ENCODE results near the gene PFKFB4. TPM values are rescaled to one million over a fixed set of nuclear protein-coding genes. Genes with fewer than 3 reads are reported as not detected.
A peak's percentile ranks its signal among the peaks of the same experiment; 100 is the strongest.

The PFKFB4 gene
- total RNA-seq, 1 donor from 2014 or later: 2.2 TPM

DNA sequence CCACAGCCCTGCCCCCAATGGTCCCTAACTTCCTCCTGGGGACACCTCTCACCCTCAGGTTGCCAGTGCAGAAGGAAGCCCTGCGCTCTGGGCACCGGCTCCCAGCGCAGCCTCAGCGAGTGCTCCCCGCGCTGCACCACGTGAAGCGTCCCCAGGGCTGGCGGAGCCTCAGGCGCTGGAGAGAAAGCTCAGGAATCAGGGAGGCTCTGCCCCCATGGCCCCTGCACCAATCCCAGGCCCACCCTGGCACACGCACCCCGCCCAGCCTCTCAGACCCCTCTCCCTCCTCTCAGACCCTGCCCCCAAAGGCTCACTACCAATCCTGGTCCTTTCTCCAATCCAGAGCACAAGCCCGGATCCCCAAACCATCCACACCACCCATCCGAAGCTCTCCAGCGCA is 31.6 kb upstream of the PFKFB4 start:
- ATAC-seq: no peak
- intact Hi-C loops (cut with micrococcal nuclease): no loop called here
- DNase-seq: no peak

DNA sequence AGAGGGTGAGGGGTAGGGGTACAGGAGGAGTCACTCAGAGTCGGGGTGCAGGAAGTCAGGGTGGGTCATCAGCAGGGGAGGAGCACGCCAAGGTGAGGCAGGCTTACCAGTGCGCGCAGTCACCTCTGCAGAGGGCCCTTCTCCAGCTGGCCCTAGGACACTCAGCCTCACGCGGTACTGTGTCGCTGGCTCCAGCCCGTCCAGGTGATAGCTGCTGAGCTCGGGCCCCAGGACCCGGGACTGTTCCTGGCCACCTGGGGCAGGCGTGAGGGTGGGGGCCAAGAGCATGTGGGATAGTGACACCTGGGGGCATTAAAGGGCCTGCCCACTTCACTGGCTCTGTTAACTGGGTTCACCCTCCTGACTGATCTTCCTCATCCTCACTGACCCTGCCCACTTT is 31.1 kb upstream of the PFKFB4 start:
- DNase-seq: no peak
- intact Hi-C loops (cut with micrococcal nuclease): no loop called here
- ATAC-seq: no peak

DNA sequence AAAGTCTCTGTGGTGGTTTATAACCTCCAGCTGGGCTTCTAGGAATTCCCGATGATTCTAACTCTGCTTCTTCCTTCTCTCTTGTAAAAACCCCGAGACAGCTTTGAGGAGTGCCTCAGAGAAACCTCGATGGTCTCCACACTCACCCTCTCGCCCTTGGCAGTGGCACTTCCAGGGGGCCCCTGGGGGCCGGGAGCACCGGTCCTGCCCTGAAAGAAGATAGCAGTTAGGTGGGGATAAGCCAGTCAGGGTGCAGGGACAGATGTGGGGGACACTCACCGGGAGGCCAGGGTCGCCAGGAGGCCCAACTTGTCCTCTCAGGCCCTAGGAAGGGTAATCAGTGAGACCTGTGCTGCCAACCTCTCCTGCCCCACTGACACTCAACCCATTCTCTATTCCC is 28.8 kb upstream of the PFKFB4 start:
- DNase-seq (no peak), ATAC-seq (no peak)
- intact Hi-C loops (cut with micrococcal nuclease): no loop called here

DNA sequence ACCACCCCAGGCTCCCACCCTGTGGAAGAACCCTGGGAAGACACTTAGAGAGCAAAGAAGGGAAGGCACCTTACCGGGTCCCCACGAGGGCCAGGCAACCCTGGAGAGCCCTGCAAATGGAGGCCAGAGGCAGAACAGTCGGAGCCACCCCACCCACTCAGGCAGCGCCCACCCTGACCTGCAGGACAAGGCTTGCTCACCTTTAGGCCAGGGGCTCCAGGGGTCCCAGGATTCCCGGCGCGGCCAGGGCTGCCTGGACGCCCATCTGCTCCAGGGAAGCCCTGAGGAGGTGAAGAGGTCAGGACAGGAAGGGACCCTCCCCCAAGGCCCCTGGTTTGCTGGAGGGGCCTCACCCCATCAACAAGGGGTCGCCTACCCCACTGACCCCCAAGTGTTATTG is 28.2 kb upstream of the PFKFB4 start:
- no peak for ATAC-seq
- intact Hi-C loops (cut with micrococcal nuclease): no loop called here
- DNase-seq: no peak

DNA sequence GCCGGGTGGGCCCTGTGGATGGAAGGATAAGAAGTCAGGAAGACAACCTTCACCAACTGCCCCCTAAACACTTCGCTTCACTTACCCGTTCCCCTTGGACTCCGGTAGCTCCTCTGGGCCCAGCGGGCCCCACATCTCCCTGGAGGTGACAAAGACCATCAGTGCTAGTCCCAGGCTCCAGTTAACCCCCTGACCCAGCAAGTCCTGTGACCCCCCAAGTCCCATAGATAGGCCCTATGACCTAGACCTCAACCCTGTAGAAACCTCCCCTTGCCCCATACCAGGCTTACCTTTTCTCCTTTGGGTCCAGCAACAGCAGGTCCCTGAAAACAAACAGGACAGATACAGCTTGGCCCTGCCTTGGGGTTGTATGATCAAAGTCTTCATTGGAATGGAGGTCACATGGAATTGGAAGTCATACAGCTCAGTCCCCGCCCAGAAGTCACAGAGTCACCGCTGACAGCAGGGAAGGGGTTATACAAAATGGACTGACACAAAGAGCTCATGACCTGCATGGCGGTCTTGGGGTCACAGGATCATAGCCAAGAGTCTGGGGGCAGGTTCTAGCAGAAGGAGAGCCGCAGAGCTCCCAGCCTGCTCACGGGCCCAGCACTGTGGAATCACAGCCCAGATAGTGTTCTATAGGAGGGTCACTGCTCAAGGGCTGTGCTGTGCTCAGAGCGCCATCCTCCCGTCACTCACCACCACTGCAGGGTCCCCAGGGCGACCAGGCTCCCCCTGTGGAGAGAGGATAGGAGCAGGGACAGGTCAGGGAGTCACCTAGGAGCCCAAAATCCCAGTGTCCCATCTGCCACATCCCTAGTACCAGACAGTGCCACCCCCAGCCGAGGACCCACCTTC is 25.2 kb upstream of the PFKFB4 start:
- ATAC-seq (no peak), DNase-seq (no peak)
- intact Hi-C loops (cut with micrococcal nuclease): no loop called here

DNA sequence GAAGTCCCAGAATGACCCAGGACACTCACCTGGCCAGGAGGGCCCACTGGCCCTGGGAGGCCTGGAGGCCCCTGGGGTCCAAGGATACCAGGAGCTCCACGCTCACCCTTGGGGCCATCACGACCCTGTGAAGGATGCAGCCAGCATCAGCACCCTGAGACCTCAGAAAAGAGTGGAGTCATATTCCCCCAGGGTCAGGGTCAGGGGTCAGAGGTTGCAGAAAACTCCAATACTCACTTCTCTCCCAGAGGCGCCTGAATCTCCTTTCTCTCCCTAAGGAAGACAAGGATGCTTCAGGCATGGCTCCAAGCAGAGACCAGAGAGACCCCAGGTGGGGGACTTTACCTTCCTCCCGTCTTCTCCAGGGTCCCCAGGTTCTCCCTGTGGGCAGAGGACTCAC is 20.0 kb upstream of the PFKFB4 start:
- ATAC-seq (no peak), DNase-seq (no peak)
- intact Hi-C loops (cut with micrococcal nuclease): no loop called here

DNA sequence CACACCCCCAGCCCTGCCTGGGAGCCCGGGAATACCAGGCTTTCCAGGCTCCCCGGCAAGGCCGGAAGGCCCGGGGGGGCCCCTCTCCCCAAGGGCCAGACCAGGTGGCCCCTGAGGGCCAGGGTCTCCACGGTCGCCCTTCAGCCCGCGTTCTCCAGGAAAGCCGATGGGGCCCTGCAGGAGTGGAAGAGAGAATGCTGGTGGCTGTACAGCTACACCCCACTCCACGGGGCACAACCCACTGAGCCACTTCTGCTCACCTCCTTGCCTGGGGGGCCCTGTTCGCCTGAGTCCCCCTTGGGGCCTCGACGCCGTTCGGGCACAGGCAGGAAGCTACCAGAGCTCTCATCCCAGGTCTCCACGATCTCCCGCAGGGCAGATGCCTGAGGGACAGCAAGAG is 18.8 kb upstream of the PFKFB4 start:
- intact Hi-C loops (cut with micrococcal nuclease): no loop called here
- no peak for ATAC-seq

DNA sequence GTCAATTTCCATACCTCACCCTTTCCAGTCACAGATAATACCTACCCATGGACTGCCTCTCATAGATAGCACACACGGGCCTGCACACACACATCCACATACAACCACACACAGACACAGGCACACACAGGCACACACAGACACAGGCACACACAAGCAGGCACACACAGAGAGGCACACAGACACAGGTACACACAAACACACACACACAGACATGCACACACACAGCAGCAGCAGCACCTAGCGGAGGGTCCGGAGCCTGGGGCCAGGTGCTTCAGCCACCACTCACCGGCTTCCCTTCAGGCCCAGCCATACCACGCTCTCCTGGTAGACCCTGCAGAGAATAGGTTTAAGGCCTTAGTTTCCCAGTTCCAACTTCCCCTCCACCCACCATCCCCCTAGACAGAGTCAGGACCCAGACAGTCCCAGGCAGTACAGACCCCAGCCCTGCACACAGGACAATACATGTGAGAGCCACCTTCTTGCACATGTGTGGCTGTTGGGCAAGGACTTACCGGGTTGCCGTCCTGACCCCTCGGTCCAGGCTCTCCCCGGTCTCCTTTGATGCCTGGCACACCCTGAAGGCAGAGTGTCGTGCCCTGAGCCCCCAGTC is 17.5 kb upstream of the PFKFB4 start:
- no peak for ATAC-seq

More for the DNA sequence above, 18.8 kb upstream of the PFKFB4 start:
- no peak for DNase-seq

DNA sequence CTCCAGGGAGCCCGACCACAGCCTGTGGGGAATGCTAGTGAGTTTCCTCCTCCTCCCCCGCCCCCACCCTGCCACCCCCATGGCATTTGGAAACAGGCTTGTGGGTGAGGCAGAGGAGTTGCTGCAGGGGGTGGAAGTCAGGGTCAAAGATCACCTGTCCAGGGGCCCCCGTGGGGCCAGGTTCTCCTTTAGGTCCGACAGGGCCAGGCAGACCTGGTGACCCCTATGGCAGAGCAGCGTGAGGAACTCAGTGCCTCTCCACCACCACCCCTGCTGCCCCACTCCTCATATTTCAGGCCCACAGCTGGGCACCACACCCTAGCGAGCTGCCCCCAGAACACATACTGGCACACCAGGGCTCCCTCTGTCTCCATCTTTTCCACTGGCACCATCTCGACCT is 15.9 kb upstream of the PFKFB4 start:
- DNase-seq (no peak), ATAC-seq (no peak)
- intact Hi-C loops (cut with micrococcal nuclease): no loop called here

More for the DNA sequence above, 17.5 kb upstream of the PFKFB4 start:
- DNase-seq: no peak
- intact Hi-C loops (cut with micrococcal nuclease): no loop called here

DNA sequence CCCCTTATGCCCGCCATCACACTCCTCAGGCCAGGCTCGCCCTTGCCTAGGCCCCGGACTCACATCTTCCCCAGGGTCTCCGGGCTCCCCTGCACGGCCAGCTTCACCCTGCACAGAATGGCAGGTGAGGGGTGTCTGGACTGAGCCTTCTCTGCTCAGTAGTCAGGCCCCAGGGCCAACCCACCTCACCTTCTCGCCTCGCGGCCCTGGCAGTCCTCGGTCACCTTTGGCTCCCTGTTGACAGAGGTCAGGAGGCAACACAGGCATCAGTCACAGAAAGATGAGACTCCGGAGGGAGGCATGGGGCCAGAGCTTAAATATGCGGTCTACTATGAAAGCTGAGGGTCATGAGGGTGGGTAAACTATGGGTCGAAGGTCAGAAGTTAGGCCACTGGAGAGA is 15.3 kb upstream of the PFKFB4 start:
- DNase-seq (no peak), ATAC-seq (no peak)
- intact Hi-C loops (cut with micrococcal nuclease): no loop called here

DNA sequence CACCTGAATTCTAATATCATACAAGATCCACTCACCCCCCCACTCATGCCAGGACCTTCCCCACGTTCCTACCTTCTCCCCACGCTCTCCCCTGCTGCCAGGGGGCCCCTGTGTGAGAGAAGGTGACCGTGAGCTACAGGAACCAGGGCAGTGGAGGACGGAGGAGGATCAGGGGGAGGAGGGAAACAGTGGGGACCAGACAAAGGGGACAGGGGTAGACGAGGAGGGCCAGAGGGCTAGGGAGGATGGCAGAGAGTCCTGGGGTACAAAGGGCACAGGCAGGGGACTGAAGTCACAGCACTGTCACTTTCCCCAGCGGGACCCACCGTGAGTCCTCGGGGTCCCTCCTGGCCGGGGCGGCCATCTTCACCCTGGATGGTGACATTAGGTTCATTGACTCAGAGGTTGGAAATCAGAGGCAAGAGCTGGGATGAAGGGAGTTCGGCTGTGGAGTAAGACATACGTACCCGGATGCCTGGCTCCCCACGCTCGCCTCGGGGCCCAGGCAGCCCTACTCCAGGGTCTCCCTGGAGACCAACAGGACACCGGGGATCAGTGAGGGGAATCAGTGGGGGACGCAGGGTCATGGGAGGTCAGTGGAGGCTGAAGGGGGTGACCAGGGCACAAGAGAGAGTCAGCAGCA is 13.3 kb upstream of the PFKFB4 start:
- intact Hi-C loops (cut with micrococcal nuclease): no loop called here
- ATAC-seq (no peak), DNase-seq (no peak)

DNA sequence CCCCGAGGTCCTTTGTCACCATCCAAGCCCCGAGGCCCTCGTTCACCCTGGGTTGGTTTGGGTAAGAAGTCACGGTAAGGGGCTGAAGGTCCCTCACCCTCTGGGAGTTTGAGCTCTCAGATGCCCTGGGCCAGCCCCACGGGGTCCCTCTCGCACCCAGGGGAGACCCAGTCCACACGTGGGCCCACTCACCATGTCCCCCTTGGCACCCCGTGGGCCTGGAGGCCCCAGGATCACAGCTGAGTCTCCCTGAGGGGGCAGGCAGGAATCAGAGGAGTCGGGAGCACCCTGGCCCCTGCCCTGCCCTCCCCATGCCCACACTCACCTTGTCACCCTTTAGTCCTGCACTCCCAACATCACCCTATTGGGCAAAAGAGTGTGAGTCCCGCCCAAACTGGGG is 12.8 kb upstream of the PFKFB4 start:
- ATAC-seq: no peak
- no peak for DNase-seq
- intact Hi-C loops (cut with micrococcal nuclease): no loop called here

DNA sequence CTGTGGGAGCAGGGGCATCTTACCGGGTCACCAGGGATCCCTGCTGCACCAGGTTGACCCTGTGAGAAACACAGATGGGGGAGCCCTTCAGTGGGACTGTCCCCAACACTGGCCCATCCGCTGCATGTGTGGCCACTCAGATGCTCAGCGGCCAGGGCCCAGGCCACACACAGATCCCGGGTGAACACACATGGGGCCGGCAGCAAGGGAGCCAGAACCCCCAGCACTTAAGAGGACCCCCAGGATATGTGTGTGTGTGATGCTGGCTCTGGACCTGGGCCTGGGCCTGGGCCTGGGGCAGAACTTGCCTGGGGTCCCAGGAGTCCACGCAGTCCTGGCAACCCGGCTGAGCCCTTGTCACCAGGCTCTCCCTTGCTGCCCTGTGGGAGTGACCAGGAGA is 11.9 kb upstream of the PFKFB4 start:
- ATAC-seq (no peak), DNase-seq (no peak)
- intact Hi-C loops (cut with micrococcal nuclease): no loop called here

DNA sequence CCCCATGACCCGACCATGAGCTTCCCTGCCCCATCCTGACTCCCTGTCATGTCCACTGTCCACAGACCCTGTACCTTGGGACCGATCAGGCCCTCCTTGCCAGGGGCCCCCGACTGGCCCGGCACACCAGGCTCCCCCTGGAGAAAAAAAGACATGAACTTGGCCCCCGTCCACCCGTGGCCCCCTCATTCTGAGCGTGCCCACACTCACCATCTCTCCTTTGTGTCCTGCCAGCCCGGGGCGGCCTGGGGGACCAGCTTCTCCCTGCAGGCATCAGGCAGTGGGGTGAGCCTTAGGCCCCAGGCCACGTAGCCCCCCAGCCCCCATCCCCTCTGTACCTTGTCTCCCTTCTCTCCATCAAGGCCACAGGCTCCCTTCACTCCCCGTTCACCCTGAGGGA is 10.9 kb upstream of the PFKFB4 start:
- DNase-seq (no peak), ATAC-seq (no peak)
- intact Hi-C loops (cut with micrococcal nuclease): no loop called here

DNA sequence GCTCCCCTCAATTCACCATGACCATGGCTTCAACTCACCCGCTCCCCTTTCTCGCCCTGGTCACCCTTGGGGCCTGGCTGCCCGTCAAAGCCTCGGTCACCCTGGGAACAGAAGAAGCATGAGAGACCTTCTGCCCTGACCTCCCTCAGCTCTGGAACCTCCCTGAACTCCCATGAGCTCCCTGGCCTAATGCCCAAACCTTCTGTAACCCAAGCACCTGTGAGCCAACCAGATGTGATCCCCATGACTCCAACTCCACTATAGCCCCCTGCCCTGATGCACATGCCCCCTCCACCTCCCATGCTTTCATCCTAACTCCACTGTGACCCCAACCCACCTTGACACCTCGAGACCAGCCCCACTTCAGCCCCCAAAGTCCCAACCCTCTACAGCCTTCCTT is 10.5 kb upstream of the PFKFB4 start:
- intact Hi-C loops (cut with micrococcal nuclease): no loop called here
- no peak for ATAC-seq

DNA sequence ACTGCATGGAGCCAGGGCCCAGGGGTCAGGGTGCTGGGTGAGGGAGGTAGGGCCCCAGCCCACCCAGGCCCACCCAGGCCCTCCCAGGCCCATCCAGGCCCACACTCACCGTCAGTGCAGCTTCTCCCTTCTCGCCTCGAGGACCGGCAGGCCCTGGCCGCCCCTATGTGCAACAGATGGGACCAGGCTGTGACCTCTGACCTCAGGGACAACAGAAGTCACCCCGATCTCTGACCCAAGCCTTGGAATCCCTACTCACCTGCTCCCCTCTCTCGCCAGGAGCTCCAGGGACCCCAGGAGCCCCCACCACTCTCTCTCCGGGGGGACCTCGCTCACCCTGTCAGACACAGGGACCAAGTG is 9.8 kb upstream of the PFKFB4 start:
- intact Hi-C loops (cut with micrococcal nuclease): no loop called here
- no peak for DNase-seq
- no peak for ATAC-seq

More for the DNA sequence above, 10.5 kb upstream of the PFKFB4 start:
- DNase-seq: no peak

DNA sequence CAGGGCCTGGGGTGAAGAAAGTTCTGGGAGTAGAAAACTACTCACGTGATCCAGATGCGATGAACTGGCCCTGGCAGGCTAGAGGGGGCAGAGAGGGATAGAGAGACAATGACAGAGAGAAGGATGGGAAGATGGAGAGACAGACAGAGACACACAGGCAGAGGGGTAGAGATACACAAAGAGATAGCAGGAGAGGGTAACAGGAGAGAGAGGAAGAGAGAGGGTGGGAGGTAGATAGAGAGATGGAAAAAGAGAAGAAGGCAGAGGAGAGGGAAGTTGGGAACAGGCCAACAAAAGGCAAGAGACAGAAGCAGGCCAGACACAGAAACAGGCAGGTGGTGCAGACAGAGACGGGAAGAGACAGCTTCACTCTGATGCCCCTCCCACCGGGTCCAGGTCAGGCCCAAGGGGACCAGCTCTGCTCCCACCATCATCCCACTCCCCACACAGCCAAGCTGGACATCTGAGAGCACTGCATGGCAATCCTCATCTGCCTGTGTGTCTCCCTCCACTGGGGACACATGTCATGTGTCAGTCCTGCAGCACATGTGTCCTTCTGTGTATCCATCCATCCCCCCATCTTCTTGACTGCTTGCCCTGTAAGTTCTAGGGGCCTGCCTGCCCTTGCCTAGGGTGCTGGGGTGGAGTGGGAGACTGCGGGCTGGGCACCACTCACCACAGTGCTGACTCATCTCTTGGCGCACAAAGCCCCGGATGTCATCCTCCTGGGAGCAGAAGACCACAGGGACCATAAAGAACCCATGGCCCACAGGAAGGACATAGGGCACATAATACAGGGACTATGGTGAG is 9.2 kb upstream of the PFKFB4 start:
- ATAC-seq: no peak
- intact Hi-C loops (cut with micrococcal nuclease): no loop called here
- no peak for DNase-seq

DNA sequence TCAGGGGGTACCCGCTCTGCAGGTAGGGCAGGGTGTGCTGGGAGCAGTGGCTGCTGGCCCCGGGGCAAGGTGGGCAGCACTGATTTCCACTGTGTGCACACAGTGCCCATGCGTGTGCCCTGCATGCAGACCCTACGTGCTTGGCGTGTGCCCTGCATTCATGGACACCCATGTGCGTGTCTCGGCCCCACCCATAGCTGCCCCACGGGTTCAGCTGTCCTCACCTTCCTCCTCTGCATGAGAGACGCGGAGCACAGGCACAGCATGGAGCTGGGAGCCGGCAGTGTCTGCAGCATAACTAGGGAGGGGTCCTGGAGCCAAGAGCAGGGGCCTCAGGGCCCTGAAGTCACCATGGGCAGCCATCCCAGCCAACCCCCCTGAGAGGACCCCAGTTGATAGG is 8.6 kb upstream of the PFKFB4 start:
- no peak for ATAC-seq
- intact Hi-C loops (cut with micrococcal nuclease): no loop called here
- no peak for DNase-seq

DNA sequence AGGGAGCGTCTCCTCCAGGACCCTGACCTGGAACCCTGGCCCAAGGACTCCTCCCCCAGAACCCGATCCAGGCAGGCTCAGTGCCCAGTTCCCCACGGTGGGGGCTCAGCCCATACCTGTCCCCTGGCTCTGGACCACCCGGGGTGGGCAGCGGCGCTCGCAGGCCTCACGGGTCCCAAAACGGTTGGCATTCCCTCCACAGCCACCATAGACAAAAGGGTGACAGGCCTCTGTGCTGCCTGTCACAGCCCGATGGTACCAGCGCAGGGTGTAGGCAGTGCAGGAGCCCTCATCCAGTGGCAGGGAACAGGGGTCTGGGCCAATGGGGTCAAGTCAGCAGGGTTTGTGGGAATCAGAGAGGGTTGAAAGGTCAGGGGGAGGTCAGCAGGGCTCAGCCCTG is 8.1 kb upstream of the PFKFB4 start:
- no peak for ATAC-seq
- no peak for DNase-seq
- intact Hi-C loops (cut with micrococcal nuclease): no loop called here

DNA sequence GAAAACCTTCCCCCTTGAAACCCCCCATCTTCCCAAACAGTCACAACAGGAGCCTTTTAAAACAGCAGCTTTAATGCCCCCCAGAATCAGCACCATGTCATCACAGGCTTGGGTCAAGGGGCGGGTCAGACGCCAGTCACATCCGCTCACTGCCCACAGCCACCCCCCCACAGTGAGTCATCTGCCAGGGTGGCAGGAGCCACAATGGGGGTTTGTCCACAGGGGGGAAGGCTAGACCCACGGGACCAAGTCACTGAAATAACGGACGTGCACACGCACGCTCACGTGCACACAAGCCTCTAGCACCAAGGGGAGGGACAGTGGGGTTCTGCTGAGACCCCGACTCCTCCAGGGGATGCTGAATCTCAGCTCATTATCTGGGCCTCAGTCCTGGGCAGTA is 7.4 kb upstream of the PFKFB4 start:
- peak; percentile 56 for DNase-seq
- intact Hi-C loops (cut with micrococcal nuclease): no loop called here
- no peak for ATAC-seq

Data from left ventricle myocardium superior (tissue), 1 donor.